HG02981 (cell line): Measurements from ENCODE around the gene FREM1.

Experiments used
- ATAC-seq: cut with Tn5 transposase; IDR thresholded peaks from one replicate; pipeline ENCODE4 v1.9.1; 2021; ENCODE audit warnings: mild to moderate bottlenecking, moderate library complexity; ENCODE audit not compliant: unreplicated experiment

FREM1 gene

DNA sequence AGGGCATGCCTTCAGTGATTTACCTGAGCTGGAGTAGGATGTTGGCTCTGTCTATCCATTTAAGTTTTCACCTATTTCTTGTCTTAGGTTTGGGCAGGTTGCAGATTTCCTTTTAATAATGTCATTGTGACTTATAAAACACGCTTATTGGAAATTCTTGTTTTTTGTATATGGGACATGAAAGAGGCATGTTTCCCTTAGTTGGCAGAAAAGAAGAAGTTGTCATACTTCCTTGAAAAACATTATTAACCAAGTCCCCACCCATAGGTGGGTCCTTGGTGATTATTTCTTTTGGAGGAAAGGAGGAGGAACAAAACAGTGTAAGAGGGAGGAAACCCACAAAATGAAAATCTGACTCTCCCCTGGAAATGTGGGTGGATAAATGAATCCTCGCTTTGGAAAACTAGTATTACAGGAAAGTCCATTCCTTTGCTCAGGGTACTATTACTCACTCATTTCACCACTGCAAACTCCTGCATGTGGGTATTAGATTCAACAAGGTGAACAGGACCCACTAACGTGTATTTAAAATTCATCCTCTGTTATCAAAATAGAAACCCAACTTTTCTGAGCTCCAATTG is 197.0 kb downstream of the FREM1 start:
- ATAC-seq: no peak

GRCh38 chr9:14710804-14711203 is 199.4 kb downstream of the FREM1 start:
- ATAC-seq: no peak

DNA sequence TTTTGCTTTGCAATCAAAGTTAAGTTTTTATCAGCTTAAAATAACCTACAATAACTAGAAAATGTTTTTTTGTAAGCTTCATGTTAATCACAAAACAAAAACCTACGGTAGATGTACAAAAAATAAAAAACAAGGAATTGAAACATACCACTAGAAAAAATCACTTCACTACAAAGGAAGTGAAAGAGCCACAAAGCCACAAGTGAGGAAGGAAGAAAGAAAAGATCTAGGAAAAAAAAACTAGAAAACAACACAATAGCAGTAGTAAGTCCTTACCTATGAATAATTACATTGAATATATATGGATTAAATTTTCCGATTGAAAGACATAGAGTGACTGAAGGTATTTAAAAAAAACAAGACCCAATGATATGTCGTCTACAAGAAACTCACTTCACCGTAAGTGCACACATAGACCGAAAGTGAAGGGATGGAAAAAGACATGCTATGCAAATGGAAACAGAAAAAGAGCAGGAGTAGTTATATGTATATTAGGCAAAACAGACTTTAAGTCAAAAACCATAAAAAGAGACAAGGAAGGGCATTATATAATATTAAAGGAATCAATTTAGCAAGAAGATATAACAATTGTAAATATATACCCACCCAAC is 203.6 kb downstream of the FREM1 start:
- ATAC-seq: no peak

DNA sequence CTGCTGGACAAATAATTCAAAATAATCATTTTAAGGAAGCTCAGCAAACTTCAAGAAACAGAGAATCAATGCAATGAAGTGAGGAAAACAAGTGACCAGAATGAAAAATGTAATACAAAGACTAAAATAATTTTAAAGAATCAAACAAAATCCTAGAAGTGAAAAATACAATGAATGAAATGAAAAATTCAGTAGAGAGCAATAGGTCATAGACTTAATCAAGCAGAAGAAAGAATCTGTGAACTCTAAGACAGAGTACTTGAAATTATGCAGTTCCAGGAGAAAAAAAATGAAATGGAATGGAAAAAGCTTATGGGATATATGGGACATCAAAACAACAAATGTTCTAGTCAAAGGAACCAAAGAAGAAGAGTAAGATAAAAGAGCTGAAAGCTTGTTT is 205.1 kb downstream of the FREM1 start:
- no peak for ATAC-seq

- no peak for ATAC-seq
Observed at GRCh38 chr9:14704281-14704680, 205.9 kb downstream of the FREM1 start.

DNA sequence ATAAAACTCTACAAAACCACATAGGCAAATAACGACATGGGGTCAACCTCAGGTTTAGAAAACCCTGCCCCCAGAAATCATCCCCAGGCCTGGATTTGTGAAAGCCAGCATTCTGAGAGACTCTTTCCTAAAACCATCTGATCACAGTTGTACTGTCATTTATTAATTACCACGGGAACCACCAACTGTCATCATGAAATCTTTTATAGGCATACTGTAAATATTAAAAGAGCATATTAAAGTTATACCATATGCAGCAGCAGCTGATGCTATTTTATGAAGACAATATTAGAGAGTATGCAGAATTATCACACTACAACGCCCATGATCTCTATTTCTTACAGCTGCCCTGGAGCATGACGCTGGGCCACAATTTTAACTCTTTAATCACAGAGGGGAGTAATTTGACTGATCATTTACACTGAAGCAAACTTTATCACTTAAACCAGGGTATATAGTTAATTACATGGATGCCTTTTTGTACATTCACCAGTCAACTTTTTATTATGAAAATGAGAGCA is 208.0 kb downstream of the FREM1 start:
- no peak for ATAC-seq

DNA sequence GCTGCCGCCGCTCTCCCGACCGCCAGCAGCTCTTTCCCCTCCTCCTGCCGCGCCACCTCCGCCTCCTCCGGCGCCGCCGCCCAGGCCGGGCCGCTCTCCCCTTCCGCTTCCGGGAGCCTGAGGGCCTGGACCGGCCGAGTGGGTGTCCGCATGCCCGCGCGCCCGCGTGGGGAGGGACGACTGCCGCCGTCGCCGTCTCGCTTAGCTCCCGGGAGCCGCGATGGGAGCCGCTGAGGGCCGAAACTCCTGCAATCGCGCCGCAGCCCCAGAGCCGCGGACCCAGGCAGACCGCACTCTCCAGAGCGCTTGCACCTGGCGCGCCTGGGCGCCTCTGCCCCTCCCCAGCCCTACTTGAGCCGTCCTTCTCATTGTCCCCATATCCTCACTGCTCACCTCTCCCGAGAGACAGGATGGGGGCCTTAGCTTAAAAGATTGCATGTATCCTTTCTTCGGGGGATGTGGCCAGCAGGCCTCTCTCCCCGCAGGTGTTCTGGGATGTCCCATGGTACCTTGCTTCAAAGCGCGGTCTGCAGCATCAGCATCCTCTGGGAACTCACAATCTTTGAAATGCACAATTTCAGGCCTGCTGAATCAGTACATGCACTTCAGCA is 216.9 kb downstream of the FREM1 start, which contains the start of gene ZDHHC21:
TSS of gene ZDHHC21 (minus strand) at position 182 of the 611 bp plus-strand sequence. CDS start 19,092 bp downstream, outside the sequence.
- peak; percentile 85 for ATAC-seq

- peak; percentile 52 for ATAC-seq
Observed at GRCh38 chr9:14692470-14693250, 217.6 kb downstream of the FREM1 start.

DNA sequence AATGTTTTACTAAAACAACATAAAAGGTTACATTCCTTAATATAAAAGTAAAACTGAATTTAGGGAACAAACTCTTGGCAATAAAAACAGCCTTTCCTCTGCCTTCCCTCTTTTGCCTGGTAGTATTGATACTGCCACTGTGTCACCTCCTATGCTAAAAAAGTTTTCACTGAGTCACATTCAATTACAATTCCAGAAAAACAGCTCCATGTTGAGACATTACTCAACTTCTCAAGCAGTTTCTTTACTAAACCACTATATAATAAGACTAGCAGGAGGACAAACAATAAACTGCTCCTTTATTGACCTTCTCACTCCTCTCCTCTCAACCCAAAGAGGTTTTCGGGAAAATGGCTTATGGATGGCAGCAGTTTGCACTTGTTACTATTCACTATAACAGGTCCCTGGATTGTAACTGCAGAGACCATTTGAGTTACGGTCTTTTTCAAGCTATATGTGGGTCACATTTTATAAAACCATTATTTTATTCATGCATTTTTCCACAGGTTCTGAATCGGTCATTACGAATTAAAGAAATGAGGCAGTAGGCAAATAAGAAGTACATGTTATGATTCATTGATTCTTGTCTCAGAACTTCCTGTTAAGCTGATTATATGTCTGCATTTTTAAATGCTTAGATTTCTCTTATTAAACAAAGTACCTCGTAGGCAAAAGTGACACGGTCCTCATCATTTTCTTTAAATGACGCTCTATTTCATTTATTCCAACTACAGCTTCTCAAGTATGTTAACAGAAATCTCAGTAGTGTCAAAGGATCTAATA is 219.1 kb downstream of the FREM1 start:
- ATAC-seq: no peak

- no peak for ATAC-seq
Observed at GRCh38 chr9:14687042-14687719, 223.0 kb downstream of the FREM1 start.

DNA sequence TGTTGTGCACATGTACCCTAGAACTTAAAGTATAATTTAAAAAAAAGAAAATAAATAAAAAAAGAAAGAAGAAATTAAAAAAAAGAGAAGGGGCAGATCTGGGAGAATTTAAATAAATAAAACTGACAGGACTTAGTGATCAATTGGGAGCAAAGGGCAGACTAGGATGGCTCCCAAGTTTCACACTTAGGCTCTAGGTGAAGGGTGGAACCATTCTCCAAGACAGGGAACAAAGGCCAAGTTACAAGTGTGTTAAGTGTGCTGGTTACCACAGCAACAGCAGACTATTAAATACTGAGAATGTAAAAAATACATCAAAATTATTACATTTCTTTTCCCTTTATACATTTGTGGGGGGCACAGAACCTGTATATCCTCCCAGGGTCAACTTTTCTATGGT is 224.1 kb downstream of the FREM1 start:
- no peak for ATAC-seq
